GM10248 (cell line): Measurements from ENCODE around the gene CAMK1G.

Experiments
- CTCF ChIA-PET: fragments of 300-600 bp; sonication (Branson Sonifier 250); formaldehyde crosslinking; extraction: SDS; loops from one replicate; lab custom pipeline; 2021; ENCODE audit warnings: antibody characterized with exemption; lab: Yijun Ruan, JAX
- POLR2A ChIA-PET: fragments of 350-650 bp; sonication (Branson Sonifier 250); formaldehyde crosslinking; extraction: SDS; loops from one replicate; lab custom pipeline; 2020; ENCODE audit warnings: antibody characterized with exemption; lab: Yijun Ruan, JAX
- DNase-seq: peaks from one replicate; pipeline ENCODE4 v3.0.0; 2012; ENCODE audit errors: extremely low spot score
- CTCF ChIP-seq: IDR thresholded peaks from 2 replicates; pipeline ENCODE4 v1.5.1; 2012; ENCODE audit warnings: mild to moderate bottlenecking, low read depth; ENCODE audit errors: extremely low read depth, missing control alignments, control extremely low read depth

The CAMK1G gene

DNA sequence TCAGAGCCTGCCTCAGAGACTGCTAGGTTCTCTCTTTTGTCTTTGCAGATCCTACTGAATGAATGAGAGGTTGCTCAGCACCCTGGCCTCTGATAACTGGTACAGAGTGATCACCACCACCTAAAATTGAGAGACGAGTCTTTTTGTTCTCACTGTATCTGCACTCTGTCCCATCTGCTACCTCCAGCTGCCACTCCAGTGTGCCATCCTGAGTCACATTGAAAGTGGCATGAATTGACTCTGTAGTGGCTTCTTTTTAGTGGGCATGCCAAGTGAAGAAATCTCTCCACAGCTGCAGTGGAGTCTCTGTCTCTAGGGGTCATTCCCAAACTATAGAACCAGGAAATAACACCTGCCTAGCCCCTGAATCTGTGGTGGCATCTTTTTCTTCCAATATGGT lies 14.7 kb downstream of the CAMK1G start:
- POLR2A ChIA-PET, result no interaction called here
- CTCF ChIA-PET, result interaction anchor here (0.9 to 16.7 kb wide), 8 partner anchors 13 to 225 kb away, joined by 3 to 148 read pairs (median 4); partner anchors contain the start of gene LAMB3
- no peak for TF ChIP-seq CTCF
- no peak for DNase-seq

DNA sequence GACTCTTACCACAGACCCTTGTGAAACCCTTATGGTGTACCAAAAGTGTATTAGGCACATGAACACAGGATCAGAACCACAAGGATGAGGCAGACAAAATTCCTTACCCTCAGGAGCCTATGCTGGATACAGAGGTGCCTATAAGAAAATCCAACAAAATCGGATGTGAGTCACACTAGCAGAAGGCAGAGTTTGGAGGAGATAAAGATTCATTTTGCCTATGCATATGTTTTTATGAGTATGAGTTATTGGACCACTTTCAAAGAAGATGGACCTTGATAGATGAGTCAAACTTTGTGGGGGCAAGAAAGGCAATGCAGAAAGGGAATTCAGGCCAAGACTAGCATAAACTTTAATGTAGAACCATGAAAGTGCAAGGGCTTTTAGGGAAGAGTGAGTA lies 17.0 kb downstream of the CAMK1G start:
- CTCF ChIA-PET, result interaction anchor here (0.8 to 16.7 kb wide), 7 partner anchors 10 to 222 kb away, joined by 3 to 148 read pairs (median 3); no protein-coding TSS in a partner anchor
- no peak for DNase-seq

DNA sequence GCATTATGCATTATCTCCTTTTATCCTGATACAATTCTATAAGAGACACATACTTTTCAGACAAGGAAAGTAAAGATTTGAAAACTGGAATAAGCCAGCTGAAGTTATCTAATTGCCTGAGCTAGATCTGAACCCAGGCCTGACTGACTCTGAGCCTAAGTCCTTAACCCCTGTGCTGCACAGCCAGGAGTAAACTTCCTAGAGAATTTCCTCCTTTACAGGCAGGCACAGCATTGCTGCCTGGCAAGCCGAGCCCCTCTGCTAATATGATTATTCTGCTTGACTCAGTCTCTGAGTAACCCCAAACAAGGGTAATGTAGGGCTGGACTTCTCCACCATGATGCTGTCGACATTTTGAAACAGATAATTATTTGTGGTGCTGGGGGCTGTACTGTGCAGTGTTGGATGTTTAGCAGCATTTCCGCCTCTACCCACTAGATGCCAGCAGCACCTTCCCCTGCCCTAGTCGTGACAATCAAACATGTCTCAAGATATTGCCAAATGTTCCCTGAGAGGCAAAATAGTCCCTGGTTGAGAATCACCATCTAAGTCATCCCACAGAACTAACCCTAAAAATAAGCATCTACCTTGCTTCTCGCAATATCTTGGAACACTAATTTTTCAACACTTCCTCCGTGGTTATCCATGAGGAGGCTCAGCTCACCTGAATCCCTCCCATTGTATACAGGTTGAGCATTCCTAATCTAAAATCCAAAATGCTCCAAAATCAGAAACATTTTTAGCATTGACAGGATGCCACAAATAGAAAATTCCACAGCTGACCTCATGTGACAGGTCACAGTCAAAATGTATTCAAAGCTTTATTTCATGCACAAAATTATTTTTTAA lies 18.5 kb downstream of the CAMK1G start:
- CTCF ChIA-PET, result interaction anchor here (0.7 to 16.7 kb wide), 17 partner anchors 11 to 146 kb away, joined by 3 to 148 read pairs (median 4); no protein-coding TSS in a partner anchor
- peak; percentile 50 for TF ChIP-seq CTCF
- no peak for DNase-seq
- POLR2A ChIA-PET, result no interaction called here

More for the DNA sequence above, 17.0 kb downstream of the CAMK1G start:
- TF ChIP-seq CTCF, result no peak
- POLR2A ChIA-PET, result no interaction called here

DNA sequence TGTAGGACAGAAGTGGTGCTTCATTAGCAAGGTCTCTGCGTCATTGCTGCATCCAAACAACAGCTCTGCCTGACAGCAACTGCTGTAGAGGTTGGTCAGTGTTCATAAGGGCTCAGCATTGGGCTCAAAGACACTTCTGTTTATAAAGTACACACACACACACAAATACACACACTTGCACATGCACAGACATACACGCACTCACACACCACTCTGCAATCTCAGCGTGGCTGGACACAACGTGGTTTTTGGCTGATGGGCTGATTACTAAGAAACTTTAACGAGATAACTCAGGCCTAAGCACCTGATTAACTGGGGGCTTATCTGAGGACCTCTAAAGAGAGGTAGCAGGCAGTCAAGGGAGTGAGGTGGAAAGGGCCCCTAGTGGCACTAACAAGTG lies 20.4 kb downstream of the CAMK1G start:
- no peak for TF ChIP-seq CTCF
- ChIA-PET CTCF (interaction anchor here (1.3 to 16.7 kb wide), 9 partner anchors 9 to 144 kb away, joined by 3 to 148 read pairs (median 6); no protein-coding TSS in a partner anchor), POLR2A (no interaction called here)
- no peak for DNase-seq

- peak; percentile 74 for DNase-seq
- CTCF ChIA-PET, result interaction anchor here (0.6 to 16.7 kb wide), 14 partner anchors 6 to 141 kb away, joined by 3 to 148 read pairs (median 8); no protein-coding TSS in a partner anchor
- TF ChIP-seq CTCF, result no peak
- POLR2A ChIA-PET, result no interaction called here
Observed at GRCh38 chr1:209607102-209607794, 23.7 kb downstream of the CAMK1G start.

- TF ChIP-seq CTCF, result no peak
- ChIA-PET POLR2A (no interaction called here), CTCF (interaction anchor here (0.9 to 16.7 kb wide), 14 partner anchors 6 to 140 kb away, joined by 3 to 148 read pairs (median 8); no protein-coding TSS in a partner anchor)
- no peak for DNase-seq
Observed at GRCh38 chr1:209607795-209608178, 24.3 kb downstream of the CAMK1G start.
